ENCODE data around the gene UBE2G2.

DNA sequence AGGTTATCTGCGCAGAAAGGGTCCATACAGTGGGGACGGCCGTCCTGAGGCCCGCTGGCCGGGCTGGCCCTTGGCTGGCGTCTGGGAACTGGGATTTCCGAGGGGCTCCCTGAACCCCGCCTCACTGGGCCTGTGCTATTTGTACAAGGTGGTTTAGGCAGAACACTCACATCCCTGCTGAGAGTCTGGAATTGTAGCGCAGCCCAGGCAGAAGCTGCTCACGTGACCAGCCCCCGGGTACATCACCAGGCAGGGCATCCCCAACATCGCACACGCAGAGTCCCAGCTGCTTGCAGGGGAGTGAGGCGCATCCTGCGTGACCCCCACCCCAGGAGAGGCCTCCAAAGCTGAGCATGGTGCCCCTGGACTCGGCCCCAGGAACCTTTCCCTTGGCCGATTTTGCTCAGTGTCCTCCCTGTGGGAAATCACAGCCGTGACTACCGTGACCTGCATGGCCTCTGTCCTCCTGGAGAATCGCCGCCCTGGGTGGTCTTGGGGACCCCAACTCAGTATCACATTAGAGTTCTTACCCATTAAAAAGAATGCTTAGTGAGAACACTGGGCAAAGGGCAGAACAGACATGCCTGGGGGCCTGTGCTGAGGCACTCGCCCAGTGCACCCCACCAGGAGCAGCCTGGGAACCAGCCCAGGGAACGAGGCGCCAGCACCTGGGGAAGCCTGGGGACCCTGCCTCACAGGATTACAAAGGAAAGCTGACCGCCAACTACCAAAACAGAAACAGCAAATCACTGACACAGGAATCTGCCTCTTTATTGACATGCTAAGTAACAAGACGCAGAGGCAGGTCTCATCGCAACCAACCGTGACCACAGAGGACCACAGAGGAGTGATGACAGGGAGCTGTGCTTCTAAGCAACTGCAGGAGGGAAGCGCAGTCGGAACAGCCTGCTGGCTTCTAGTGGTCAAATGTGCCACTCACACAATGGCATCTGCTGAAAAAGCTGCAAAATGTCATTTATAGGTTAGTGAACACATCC is 33.5 kb downstream of the UBE2G2 start:
- TF ChIP-seq, protein P1, sequence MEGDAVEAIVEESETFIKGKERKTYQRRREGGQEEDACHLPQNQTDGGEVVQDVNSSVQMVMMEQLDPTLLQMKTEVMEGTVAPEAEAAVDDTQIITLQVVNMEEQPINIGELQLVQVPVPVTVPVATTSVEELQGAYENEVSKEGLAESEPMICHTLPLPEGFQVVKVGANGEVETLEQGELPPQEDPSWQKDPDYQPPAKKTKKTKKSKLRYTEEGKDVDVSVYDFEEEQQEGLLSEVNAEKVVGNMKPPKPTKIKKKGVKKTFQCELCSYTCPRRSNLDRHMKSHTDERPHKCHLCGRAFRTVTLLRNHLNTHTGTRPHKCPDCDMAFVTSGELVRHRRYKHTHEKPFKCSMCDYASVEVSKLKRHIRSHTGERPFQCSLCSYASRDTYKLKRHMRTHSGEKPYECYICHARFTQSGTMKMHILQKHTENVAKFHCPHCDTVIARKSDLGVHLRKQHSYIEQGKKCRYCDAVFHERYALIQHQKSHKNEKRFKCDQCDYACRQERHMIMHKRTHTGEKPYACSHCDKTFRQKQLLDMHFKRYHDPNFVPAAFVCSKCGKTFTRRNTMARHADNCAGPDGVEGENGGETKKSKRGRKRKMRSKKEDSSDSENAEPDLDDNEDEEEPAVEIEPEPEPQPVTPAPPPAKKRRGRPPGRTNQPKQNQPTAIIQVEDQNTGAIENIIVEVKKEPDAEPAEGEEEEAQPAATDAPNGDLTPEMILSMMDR (IDR thresholded peaks at IDR 0.05): no peak
- TF ChIP-seq POLR2A (IDR thresholded peaks at IDR 0.05) (no peak), POLR2AphosphoS5 (IDR thresholded peaks at IDR 0.05) (no peak)

All from prostate gland (tissue), 2 donors.